Activated CD4-positive, alpha-beta memory T cell treated with anti-CD3 and anti-CD28 coated beads for 36 hours (primary cell): ENCODE measurements around the gene SLC25A28. TPM values are rescaled to one million over a fixed set of nuclear protein-coding genes. Genes with fewer than 3 reads are reported as not detected.
"Not testable (repeated sequence)": the region's sequence is repeated elsewhere in the genome, so short reads cannot be mapped to it uniquely, and the experiment has no call there.

ENCODE experiments used
- CTCF ChIA-PET: fragments of 350-600 bp; sonication (Branson Sonifier 250); formaldehyde crosslinking; loops from one replicate; lab custom pipeline; 2021; ENCODE audit warnings: antibody characterized with exemption, inconsistent platforms; lab: Charles Lee
- POLR2A ChIA-PET: fragments of 350-600 bp; sonication (Branson Sonifier 250); formaldehyde crosslinking; loops from one replicate; lab custom pipeline; 2021; ENCODE audit warnings: antibody characterized with exemption; lab: Charles Lee
- DNase-seq: peaks from one replicate; pipeline ENCODE4 v3.0.0-alpha.2; 2020
- H3K27ac Mint-ChIP-seq: one replicate; pipeline ENCODE4 v1.8.0; 2021; ENCODE audit warnings: mixed read lengths
- H3K27me3 Mint-ChIP-seq: one replicate; pipeline ENCODE4 v1.8.0; 2021; ENCODE audit warnings: mixed read lengths
- H3K36me3 Mint-ChIP-seq: one replicate; pipeline ENCODE4 v1.8.0; 2021; ENCODE audit warnings: mixed read lengths
- H3K4me1 Mint-ChIP-seq: one replicate; pipeline ENCODE4 v1.8.0; 2021; ENCODE audit warnings: low read depth, mixed read lengths
- H3K4me3 Mint-ChIP-seq: one replicate; pipeline ENCODE4 v1.8.0; 2021; ENCODE audit warnings: mild to moderate bottlenecking, mixed read lengths
- H3K9me3 Mint-ChIP-seq: one replicate; pipeline ENCODE4 v1.8.0; 2021; ENCODE audit warnings: mixed read lengths
- intact Hi-C: fragments of 100-400 bp; cut with micrococcal nuclease; formaldehyde crosslinking; loops from one replicate; pipeline ENCODE4 v1.15.1; 2023
- total RNA-seq, 2 experiments: library from RNA; stranded (reverse); gene quantifications; one replicate each; pipeline ENCODE4 v1.2.3, GENCODE V29; 2021

The SLC25A28 gene
- total RNA-seq, 2 experiments from 2014 or later = 69.9 to 70.9 TPM

DNA sequence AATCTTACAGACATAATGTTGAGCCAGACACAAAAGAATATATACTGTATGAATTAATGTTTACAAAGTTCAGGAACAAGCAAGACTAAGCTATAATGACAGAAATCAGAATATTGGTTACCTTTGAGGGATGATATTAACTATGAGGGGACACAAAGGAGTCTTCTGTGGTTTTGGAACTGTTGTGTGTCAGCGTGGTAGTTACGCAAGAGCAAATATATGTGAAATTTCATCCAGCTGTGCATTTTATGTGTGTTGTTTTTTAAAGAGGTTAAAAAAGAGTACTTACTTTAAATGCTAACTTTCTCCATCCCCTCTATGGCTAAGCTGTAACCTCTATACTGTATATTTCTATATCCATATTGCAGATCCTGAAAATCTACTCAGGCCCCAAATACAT is 14.9 kb downstream of the SLC25A28 start:
- Mint-ChIP-seq H3K27me3 (no peaks in the 10 kb centered on the region), H3K9me3 (no peaks in the 10 kb centered on the region), H3K36me3 (peaks cover 8% of the 10 kb centered on the region), H3K27ac (no peak overlapping the region), H3K4me1 (no peaks in the 10 kb centered on the region), H3K4me3 (no peak overlapping the region)
- ChIA-PET CTCF (interaction anchor here (1.1 to 1.2 kb wide), 2 partner anchors 14 to 169 kb away, joined by 3 to 6 read pairs; no protein-coding TSS in a partner anchor), POLR2A (no interaction called here)
- DNase-seq = no peak
- intact Hi-C loops = no loop called here

DNA sequence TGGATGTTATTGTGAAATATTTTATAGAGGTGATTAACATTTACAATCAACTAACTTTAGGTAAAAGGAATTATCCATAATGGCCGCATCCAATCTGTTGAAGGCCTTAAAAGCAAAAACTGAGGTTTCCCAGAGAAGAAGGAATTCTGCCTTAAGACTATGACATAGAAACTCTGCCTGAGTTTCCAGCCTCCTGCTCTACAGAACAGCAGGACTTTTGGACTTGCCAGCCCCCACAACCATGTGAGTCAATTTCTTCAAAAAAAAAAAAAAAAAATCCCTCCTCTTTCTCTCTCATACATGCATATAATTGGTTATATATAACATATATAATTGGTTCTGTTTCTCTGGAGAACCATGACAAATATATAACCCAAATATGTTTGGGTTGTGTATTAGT is 15.4 kb downstream of the SLC25A28 start:
- intact Hi-C loops = no loop called here
- ChIA-PET CTCF (interaction anchor here (1.2 kb wide), 1 partner anchor 169 kb away, joined by 6 read pairs; no protein-coding TSS in a partner anchor), POLR2A (no interaction called here)
- no peak overlapping the region for H3K4me3 Mint-ChIP-seq
- no peaks in the 10 kb centered on the region for H3K9me3 Mint-ChIP-seq
- peaks cover 4% of the 10 kb centered on the region for H3K36me3 Mint-ChIP-seq
- DNase-seq = no peak
- no peak overlapping the region for H3K27ac Mint-ChIP-seq
- H3K27me3 Mint-ChIP-seq = no peaks in the 10 kb centered on the region
- no peaks in the 10 kb centered on the region for H3K4me1 Mint-ChIP-seq

DNA sequence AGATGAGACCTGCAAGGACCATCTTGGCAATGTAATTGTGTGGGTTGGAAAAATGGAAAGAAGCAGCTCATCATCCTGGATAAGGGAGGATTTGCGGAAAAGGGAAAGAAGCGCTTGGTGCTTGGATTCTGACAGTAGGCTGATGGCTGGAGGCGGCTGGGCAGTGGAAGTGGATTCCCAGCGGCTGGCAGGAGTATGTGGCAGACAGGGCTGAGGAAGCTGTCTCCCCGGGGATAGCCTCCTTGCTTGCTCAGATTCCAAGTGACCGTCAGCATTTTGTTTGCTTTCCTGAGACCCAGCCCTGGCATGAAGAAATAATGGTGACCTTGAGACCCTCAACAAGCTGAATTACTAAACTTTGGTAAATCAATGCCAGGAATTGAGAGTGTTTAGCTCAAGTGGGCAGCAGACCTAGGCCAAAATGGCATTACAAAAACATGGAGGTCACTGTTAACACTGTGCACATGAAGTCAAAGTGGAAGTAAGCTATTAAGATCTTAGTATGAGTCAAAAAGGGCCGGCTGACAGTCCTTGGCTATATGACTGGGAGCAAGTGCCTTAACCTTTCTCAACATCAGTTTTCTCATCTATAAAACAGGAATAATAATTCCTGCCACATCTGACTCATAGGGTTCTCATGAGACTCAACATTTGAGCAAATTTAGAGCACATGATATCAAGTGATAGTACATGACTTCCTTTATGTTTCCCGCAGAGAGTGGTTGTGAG is 21.3 kb downstream of the SLC25A28 start:
- H3K36me3 Mint-ChIP-seq = no peaks in the 10 kb centered on the region
- no peaks in the 10 kb centered on the region for H3K27me3 Mint-ChIP-seq
- no peak for DNase-seq
- no peaks in the 10 kb centered on the region for H3K9me3 Mint-ChIP-seq
- ChIA-PET CTCF (interaction anchor here (0.9 to 1.9 kb wide), 2 partner anchors 13 to 15 kb away, joined by 3 to 9 read pairs; no protein-coding TSS in a partner anchor), POLR2A (no interaction called here)
- no peak overlapping the region for H3K27ac Mint-ChIP-seq
- no peaks in the 10 kb centered on the region for H3K4me1 Mint-ChIP-seq
- H3K4me3 Mint-ChIP-seq = no peak overlapping the region
- intact Hi-C loops = no loop called here

DNA sequence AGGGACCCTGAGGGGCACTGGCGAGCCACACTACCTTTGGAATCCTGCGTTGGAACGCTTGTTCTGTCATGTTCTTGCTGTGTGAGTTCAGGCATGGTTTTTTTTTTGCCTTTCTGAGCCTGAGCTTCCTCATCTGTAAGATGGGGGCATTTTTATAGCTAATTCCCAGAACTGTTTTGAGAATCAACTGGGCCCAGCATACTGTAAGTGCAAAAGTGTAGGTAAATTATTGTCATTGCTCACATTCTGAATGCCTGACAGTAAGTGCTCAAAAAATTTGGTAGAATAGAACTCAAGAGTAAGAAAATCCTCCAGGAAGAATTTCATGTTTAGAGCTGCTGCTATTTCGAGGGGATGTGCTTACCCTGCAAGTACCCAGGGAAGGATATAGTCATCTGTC is 22.2 kb downstream of the SLC25A28 start:
- Mint-ChIP-seq H3K27ac (no peak overlapping the region), H3K27me3 (no peaks in the 10 kb centered on the region), H3K9me3 (no peaks in the 10 kb centered on the region), H3K4me3 (no peak overlapping the region), H3K36me3 (no peaks in the 10 kb centered on the region), H3K4me1 (no peaks in the 10 kb centered on the region)
- no peak for DNase-seq
- intact Hi-C loops = no loop called here
- POLR2A ChIA-PET = no interaction called here
- CTCF ChIA-PET = interaction anchor here (1.0 to 1.9 kb wide), 2 partner anchors 14 to 205 kb away, joined by 3 to 9 read pairs; no protein-coding TSS in a partner anchor

DNA sequence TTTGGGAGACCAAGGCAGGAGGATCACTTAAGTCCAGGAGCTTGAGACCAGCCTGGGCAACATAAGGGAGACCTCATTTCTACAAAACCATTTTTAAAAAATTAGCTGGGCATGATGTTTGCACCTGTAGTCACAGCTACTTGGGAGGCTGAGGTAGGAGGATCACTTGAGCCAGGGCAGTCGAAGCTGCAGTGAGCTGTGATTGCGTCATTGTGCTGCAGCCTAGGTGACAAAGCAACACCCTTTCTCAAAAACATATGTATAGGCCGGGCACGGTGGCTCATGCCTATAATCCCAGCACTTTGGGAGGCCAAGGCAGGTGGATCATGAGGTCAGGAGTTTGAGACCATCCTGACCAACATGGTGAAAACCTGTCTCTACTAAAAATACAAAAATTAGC is 23.5 kb downstream of the SLC25A28 start:
- CTCF ChIA-PET = interaction anchor here (1.4 kb wide), 1 partner anchor 161 kb away, joined by 3 read pairs; no protein-coding TSS in a partner anchor
- H3K4me3 Mint-ChIP-seq, intact Hi-C loops, POLR2A ChIA-PET, H3K27ac Mint-ChIP-seq, H3K36me3 Mint-ChIP-seq, H3K9me3 Mint-ChIP-seq, H3K27me3 Mint-ChIP-seq, H3K4me1 Mint-ChIP-seq, DNase-seq: not testable (repeated sequence)

DNA sequence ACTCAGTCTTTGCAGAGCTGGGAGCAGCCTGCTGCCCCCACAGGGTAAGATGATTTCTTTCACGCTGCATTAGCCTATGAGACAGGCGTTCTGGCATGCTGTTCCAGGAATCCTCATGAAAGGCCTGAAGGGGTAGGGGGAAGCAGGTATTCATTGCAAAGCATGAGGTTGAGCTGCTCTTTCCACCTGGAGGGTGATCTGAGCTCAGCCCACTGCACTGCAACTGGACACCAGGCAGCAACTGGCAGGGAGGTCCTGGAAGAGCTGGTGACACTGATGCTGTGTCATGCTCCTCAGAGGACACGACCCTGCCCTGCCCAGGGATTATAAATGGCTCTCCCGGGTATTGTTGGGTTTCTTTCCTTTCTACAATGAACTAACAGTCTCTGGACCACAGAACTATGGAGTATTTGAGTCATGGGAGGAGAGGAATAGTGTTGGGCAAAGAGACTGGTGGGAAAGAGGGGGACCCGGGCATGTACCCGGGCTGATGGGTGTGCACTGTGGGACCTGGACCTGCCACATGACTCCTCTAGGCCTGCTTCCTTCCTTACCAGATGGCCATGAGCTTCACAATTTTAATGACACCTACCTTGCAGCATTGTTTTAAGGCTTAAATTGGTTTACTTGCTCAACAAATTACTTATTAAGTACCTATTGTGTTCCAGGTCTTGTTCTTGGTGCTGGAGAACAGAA is 24.3 kb downstream of the SLC25A28 start:
- no peaks in the 10 kb centered on the region for H3K4me1 Mint-ChIP-seq
- H3K4me3 Mint-ChIP-seq = no peak overlapping the region
- no peak overlapping the region for H3K27ac Mint-ChIP-seq
- H3K27me3 Mint-ChIP-seq = no peaks in the 10 kb centered on the region
- ChIA-PET CTCF (interaction anchor here (1.4 kb wide), 1 partner anchor 160 kb away, joined by 3 read pairs; no protein-coding TSS in a partner anchor), POLR2A (no interaction called here)
- H3K36me3 Mint-ChIP-seq = no peaks in the 10 kb centered on the region
- DNase-seq = no peak
- intact Hi-C loops = no loop called here
- H3K9me3 Mint-ChIP-seq = no peaks in the 10 kb centered on the region

DNA sequence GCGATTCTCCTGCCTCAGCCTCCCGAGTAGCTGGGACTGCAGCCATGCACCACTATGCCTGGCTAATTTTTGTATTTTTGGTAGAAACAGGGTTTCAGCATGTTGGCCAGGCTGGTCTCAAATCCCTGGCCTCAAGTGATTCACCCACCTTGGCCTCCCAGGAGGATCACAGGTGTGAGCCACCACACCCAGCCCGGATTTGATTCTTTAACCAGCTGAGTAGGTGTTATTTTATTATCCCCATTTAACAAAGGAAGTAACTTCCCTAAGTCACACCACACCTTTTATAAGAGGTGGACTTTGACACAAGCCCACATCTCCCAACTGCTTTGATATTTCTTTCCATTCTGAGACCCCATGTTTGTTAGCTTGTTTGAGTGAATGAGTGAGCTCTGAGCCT is 25.0 kb downstream of the SLC25A28 start:
- Mint-ChIP-seq H3K4me1 (no peaks in the 10 kb centered on the region), H3K9me3 (no peaks in the 10 kb centered on the region), H3K36me3 (no peaks in the 10 kb centered on the region), H3K27ac (no peak overlapping the region), H3K27me3 (no peaks in the 10 kb centered on the region), H3K4me3 (no peak overlapping the region)
- no peak for DNase-seq
- CTCF ChIA-PET = interaction anchor here (1.4 kb wide), 1 partner anchor 159 kb away, joined by 3 read pairs; no protein-coding TSS in a partner anchor
- intact Hi-C loops = no loop called here
- POLR2A ChIA-PET = no interaction called here

DNA sequence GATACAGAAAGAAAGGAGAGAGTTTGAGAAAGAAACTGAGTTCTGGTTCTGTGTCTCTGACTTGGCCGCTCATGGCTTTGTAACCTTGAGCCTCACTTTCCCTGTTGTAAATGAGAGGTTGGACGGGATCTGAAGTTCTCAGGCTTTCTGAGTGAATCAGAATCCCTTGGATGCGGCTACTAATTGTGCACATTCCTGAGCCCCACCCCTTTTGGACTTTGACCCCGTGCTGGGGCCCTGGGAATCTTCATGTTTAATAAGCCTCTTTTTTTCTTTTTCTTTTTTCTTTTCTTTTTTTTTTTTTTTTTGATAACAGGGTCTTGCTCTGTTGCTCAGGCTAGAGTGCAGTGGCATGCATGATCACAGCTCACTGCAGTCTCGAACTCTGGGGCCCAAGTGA is 26.9 kb downstream of the SLC25A28 start:
- CTCF ChIA-PET = interaction anchor here (0.9 to 1.2 kb wide), 2 partner anchors 13 to 33 kb away, joined by 3 read pairs; no protein-coding TSS in a partner anchor
- Mint-ChIP-seq H3K4me3 (no peak overlapping the region), H3K9me3 (no peaks in the 10 kb centered on the region), H3K4me1 (no peaks in the 10 kb centered on the region), H3K36me3 (no peaks in the 10 kb centered on the region), H3K27ac (no peak overlapping the region), H3K27me3 (no peaks in the 10 kb centered on the region)
- POLR2A ChIA-PET = no interaction called here
- DNase-seq = no peak
- intact Hi-C loops = no loop called here

DNA sequence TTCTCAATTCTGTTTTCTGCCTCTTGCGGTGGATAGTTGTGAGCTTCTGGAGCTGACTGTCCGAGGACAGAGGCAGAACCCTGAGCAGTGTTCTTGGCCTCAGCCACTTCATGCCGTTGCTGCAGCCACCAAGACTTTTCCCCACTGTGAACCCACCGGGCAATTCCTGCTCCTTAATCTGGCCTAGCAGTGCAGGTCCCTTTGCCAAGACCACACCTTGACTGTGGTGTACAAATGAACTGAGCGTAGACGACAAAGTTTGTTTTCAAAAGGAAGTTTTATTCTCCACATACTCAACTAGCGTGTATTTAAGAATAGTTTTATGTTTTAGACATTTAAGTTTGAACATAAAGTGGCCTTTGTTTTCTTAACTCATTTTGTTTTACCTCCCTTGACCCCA is 29.4 kb downstream of the SLC25A28 start:
- no peak overlapping the region for H3K27ac Mint-ChIP-seq
- no peaks in the 10 kb centered on the region for H3K36me3 Mint-ChIP-seq
- H3K4me1 Mint-ChIP-seq = no peaks in the 10 kb centered on the region
- peaks cover 2% of the 10 kb centered on the region for H3K27me3 Mint-ChIP-seq
- POLR2A ChIA-PET = no interaction called here
- DNase-seq = no peak
- H3K9me3 Mint-ChIP-seq = no peaks in the 10 kb centered on the region
- CTCF ChIA-PET = interaction anchor here (0.6 to 1.2 kb wide), 3 partner anchors 10 to 30 kb away, joined by 3 to 4 read pairs (median 3); no protein-coding TSS in a partner anchor
- intact Hi-C loops = no loop called here
- H3K4me3 Mint-ChIP-seq = no peak overlapping the region

DNA sequence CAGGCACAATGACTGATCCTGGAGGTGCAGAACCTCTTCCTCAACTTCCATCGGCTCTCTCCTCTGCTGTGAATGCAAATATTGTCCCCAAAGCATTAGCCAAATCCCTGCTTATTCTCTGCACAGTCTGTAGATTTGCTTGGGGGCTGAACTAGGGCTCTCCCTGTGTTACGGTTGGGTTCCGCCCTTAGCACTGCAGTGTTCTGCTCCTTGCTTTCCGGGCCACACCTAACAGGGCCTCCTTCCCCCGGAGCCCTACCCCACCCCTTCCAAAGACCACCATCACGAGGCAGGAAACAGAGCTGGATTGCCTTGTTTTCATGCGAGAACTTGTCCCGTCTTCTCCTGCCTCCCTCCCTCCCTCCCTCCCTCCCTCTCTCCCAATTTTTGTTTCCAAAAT is 36.6 kb downstream of the SLC25A28 start:
- Mint-ChIP-seq H3K4me1 (no peaks in the 10 kb centered on the region), H3K36me3 (no peaks in the 10 kb centered on the region), H3K4me3 (no peak overlapping the region), H3K27me3 (peaks cover 4% of the 10 kb centered on the region), H3K27ac (no peak overlapping the region), H3K9me3 (no peaks in the 10 kb centered on the region)
- intact Hi-C loops = no loop called here
- POLR2A ChIA-PET = no interaction called here
- DNase-seq = no peak
- CTCF ChIA-PET = no interaction called here

DNA sequence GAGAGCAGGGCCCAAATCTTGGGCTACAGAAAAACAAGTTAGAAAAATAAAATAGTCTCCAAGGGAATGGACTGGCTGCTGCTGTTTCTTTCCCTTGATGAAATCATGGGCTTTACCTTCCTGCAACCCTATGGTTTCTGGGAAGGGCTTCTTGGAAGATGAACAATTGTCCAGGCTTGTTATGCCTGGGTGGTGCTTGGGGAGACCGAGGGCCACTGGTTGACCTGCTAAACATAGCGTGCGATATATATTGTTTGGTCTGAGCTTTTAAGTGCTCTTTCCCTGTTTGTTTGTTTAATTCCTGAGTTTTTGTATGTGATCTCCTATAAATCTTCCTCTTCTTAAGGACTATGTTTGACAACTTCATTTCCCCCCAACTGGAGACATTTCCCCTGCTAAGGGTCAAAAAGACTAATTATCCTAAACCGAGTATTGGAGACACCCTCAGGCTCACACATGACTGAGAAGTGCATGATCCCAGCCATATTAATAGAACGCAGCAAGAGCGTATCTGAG is 37.9 kb downstream of the SLC25A28 start:
- intact Hi-C loops = no loop called here
- no peaks in the 10 kb centered on the region for H3K4me1 Mint-ChIP-seq
- CTCF ChIA-PET = interaction anchor here (0.6 to 0.7 kb wide), 2 partner anchors 25 to 277 kb away, joined by 3 read pairs; no protein-coding TSS in a partner anchor

DNA sequence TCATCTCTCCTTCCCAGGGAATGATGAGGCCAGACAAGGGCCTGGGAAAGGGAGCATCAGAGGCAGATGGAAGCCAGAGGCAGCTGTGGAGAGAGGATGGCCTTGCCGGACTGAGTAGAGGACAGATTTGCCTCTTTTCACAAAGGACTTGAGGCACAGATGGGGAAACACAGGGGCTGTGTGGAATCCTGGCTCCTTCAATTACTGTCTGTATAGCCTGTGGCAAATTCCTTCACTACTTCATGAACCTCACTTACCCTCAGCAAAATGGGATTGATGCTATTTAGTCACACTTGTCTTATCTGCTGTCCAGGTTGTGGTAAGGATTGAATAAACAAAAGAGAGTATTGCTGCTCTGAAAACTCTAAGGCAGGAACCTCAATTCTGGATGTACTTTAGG is 40.3 kb downstream of the SLC25A28 start:
- no peaks in the 10 kb centered on the region for H3K4me1 Mint-ChIP-seq
- CTCF ChIA-PET = interaction anchor here (0.8 to 1.1 kb wide), 2 partner anchors 14 to 19 kb away, joined by 3 read pairs; no protein-coding TSS in a partner anchor
- H3K4me3 Mint-ChIP-seq = no peak overlapping the region
- intact Hi-C loops = no loop called here
- no peaks in the 10 kb centered on the region for H3K9me3 Mint-ChIP-seq
- no peak for DNase-seq
- H3K27me3 Mint-ChIP-seq = peaks cover 1% of the 10 kb centered on the region
- no peaks in the 10 kb centered on the region for H3K36me3 Mint-ChIP-seq
- no peak overlapping the region for H3K27ac Mint-ChIP-seq
- POLR2A ChIA-PET = no interaction called here

More for the DNA sequence above, 37.9 kb downstream of the SLC25A28 start:
- Mint-ChIP-seq H3K9me3 (no peaks in the 10 kb centered on the region), H3K4me3 (no peak overlapping the region), H3K36me3 (no peaks in the 10 kb centered on the region), H3K27ac (no peak overlapping the region), H3K27me3 (peaks cover 4% of the 10 kb centered on the region)
- POLR2A ChIA-PET = no interaction called here
- no peak for DNase-seq
